Activated T-helper 1 cell treated with anti-CD3 and anti-CD28 coated beads, Interleukin-2, amount 50 U/mL, for 16 hours (primary cell): ENCODE results near the gene TBC1D19.
A peak's percentile ranks its signal among the peaks of the same experiment; 100 is the strongest.

ENCODE experiments used
- DNase-seq, 2 donors: peaks; one replicate each; pipeline ENCODE4 v3.0.0-alpha.2; 2020; ENCODE audit warnings: low read depth in 1 of 2, low spot score in 1 of 2

Gene TBC1D19

DNA sequence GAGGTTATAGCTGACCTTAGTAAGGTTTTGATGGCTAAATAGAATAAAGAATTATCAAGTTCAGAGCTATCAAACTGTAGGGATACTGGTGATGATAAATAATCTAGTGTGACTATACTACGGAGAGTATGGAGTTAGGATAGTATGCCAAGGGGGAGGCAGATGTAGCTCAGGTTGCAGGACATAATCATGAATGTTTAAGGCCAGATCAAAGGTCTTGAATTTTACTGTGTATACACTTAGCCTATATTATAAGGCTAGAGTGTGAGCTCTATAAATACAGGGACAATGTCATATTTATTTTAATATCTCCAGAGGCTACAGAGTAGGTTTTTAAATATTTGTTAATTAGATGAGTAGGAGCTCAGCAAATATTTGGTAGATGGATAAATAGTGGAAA, 145.7 kb downstream of the TBC1D19 start:
- no peak for DNase-seq

DNA sequence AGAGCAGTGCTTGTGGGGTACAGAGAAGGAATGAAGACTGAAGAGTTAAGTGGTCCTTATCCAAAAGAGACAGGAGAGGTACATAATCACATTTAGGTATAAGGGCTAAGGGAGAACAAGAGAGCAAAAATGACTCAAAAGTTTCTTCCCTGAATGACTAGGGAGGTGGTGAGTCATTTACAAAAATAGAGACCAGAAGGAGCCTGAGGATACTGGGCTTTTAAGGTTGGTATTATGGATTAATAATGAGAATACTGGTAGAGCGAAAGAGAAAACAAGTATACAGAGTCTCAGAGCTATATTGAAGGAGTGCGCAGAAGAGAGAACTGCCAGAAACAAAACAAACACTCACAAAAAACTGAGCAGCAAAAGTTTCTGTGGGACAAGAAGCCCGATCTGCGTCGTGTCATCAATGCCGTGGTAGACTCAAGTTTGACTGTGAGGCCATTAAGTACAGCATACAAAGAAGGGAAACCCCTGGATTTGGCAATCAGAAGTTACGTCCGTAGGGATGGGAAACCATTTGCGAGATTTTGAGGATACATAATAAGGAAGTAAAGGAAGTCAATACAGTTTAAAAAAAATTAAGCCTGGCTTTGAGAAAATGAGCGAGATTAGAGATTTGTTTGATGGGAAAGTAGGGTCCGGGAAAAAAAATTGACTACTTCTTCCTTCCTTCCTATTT, 147.6 kb downstream of the TBC1D19 start:
- DNase-seq = no peak

DNA sequence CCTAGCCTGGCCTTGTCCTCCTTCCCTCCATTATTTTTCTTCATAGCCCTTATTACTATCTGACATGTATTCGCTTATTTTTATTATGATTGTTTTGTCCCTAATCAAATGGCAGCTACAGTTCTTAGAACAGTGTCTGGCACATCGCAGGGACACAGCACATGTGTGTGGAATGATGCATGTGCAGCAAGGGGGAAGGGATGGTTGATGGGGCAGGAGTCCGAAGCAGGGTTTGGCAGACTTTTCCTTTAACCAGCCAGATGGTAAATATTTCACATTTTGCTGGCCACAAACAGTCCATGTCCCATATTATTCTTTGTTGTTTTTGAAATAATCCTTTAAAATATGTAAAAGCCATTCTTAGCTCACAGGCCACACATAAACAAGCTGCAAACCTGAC, 148.5 kb downstream of the TBC1D19 start:
- no peak for DNase-seq

DNA sequence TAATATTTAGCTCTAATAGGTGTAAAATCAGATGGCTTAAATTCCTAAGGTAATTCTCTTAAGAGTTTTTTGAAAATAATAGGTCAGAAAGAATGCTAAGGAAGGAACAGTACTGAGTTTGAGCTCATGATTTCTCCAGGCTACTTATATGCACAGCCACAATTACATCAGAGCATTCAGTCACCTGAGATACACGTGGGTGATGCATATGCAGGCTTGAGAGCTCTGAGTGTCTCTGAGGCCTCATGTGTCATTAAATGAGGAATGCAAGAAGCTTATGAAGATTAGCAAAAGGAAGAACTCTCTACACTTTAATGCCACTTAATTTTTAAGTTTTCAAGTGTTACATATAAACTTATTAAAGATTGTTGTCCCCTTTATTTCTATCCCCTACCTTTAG, 152.7 kb downstream of the TBC1D19 start:
- DNase-seq = no peak

DNA sequence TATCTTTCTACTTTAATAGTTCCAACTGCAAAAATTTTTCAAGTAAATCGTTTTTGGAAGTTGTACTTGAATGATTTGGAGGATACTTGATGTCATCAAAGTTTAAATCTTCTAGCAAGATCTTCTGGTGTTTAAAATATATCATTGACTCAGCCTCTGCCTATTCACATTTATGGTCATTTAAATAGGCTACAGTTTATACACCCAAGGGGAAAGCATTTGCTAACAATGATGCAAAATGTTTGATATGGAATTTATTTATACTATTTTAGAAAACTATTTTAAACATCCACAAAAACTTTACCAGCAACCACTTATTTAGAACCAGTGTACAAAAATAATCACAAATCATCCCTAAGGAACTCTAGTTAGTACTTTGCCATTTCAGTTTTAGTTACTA, 153.5 kb downstream of the TBC1D19 start:
- DNase-seq = no peak

DNA sequence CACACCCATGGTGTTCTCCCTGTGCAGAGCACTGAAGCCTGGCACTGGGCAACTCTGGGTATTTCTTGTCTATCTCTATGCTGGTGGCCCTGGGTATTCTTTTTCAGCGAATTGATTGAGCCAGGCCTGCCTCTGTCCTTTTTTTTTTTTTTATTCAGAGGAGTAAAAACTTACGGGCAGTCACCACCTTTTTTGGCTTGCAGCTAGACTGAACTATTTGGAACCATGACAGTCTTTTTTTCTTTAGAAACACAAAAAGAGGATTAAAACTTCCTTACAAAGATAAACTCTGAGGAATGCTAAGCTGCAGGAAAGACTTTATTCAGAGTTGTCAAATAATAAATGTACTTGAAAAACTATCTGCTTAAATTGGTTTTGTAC, 157.6 kb downstream of the TBC1D19 start:
- no peak for DNase-seq

DNA sequence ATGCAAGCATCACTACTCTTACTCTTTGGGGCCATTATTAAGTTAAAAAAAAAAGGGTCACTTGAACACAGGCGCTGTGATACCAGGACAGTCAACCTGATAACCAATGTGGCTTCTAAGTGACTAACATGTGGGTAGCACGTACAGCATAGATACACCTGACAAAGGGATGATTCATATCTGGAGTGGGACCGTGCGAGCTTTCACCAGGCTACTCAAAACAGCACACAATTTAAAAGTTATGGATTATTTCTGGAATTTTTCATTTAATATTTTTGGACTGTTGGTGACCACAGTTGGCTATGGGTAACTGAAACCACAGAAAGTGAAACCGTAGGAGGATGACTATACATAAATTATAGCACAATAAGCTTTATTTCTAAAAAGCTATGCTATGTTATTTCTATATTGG, 162.9 kb downstream of the TBC1D19 start:
- DNase-seq = peak in 1 of 2 donors; percentile 4

DNA sequence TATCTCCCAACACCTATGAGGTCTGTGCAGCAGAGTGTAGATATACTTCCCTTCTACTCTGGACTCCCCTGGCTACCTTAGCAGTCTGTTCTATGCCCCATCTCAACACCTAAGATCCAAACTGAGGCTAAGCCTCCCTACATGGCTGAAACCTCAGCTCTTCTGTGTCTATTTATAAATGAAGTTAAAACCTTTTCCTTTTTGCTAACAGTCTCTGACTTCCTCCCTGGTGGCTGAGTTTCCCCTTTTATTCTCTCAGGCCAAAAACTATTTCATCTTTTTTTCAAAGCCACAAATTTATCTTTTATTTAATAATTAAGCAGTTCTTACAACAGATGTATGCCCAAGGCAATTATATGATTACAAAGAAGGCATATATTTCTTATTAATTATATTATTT, 164.9 kb downstream of the TBC1D19 start:
- DNase-seq = no peak

DNA sequence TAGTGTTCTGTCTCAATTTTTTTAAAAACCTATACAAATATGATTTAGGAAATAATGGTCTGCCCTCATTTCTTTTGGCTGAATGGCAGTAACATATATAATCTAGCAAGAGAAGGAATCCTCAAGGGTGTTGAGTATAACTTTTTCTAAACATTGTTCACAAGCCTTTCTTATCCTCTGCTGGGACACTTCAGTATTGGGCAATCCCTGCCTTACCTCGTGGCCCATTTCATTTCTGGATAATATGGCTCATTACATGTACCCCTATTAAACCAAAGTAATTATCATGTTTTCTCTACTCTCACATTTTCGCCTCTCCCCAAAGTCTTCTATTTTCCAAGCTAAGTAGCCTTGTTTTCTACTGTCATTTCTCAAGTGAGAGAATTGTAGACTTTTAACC, 166.0 kb downstream of the TBC1D19 start:
- no peak for DNase-seq

DNA sequence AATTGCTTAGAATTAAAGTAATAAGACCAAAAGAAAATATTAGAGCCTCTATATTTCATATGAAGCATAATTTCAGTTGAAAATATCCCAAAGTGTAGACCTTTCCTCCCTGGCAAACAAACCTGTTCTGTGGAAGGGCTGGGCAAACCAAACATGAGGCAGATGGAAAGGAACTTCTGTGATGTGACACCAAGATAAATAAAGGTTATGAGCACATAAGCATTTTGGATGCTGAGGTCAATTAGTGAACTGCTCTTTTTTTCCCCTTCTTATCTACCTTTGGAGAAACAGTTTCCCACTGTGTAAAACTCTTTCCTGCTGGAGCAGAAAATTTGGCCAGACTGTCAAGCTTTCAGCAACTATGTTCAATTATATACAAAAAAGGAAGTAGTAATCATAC, 167.1 kb downstream of the TBC1D19 start:
- no peak for DNase-seq

DNA sequence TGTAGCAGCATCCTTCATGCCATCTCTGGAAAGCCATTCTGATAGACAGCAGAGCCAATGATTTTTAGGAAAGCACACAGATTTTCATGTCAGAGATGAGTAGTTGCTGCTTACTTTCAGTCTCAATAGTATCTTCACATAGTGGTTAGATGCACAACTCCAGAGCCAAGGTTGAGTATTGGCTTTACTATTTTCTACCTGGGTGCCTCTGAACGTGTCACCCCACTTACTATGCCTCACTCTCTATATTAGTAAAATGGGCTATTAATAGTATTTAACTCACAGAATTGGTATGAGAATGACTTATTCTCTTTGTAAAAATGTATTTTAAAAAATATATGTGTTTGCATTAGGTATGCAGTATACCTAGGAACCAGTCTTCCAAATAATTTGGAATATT, 168.0 kb downstream of the TBC1D19 start:
- DNase-seq = no peak

DNA sequence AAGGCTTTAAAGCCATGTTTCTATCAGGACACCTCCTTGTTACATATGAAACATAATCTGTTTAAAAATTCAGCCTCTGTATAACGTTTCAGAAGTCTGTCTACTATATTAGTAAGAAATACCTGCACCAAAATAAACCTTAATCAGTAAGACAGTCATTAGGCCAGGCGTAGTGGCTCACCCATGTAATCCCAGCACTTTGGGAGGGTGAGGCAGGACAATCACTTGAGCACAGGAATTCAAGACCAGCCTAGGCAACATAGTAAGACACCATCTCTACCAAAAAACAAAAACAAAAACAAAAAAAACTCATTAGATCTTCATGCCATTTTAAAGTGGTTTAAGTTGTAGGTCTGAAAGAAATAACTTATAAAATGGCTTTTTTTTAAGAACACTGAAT, 169.3 kb downstream of the TBC1D19 start:
- DNase-seq = no peak

DNA sequence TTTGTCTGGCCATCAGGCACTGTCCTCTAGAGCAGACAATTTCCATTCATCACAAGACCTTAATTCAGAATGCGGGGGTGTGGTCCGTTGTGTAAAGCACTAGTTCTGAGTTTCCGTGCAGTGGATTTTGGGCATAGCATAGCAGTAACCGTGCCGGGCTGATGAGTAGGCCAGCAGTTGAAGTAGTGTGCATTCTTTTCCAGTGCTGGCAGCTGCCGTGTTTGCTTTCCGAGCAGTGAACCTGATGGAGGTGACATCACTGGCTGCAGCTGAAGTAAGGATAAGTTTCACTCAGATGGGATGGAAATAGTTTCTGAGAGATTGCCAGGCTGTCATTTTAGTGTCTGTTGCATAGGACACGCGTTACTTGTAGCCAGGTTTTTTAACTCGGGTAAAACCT, 169.7 kb downstream of the TBC1D19 start:
- DNase-seq = no peak

DNA sequence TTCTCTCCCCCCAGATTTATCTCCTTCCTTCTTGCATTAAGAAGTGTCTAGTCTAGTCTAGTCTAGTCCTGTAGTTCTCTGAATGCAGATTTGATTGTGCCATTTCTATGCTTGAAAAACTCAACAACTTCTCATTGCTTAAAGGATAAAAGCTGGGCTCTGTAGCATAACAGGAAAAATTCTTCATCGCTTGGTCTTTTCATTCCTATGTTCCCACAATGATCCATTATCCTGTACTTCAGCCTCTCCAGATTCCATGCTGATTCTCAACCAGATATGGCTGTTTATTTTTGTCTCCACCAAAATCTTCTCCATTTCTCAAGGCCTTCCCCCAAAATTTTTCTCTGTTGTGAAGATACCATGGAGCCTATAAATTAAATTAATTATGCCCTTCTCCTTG, 173.9 kb downstream of the TBC1D19 start:
- no peak for DNase-seq

DNA sequence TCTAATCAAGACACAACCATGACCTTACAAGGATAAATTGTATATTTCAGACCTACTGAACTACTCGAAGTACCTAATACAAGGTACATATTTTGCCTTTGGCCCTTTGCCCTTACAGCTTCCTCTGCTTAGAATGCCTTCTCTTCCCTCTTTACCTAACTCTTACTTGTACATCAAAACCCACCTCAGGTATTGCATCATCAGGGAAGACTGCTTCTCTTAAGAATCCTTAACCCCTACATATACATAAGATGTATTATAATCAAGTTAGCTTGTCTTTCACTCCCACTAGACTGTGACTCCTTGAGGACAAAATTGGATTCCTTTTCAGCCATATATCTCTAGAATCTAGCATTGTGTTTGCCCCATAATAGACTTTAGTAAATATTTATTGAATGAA, 175.0 kb downstream of the TBC1D19 start:
- no peak for DNase-seq

DNA sequence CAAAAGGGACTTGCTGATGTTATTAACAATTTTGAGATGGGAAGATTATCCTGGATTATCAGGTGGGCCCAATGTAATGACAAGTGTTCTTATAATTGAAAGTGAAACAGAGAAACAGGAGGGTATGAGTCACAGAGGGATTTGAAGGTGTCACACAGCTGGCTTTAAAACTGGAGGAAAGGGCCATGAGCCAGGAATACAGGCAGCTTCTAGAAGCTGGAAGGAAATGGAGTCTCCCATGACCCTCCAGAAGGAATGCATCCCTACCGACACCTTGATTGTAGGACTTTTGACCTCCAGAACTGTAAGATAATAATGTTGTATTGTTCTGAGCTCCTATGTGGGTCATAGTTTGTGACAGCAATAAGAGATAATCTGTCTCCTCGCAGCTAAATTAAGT, 178.8 kb downstream of the TBC1D19 start:
- no peak for DNase-seq

DNA sequence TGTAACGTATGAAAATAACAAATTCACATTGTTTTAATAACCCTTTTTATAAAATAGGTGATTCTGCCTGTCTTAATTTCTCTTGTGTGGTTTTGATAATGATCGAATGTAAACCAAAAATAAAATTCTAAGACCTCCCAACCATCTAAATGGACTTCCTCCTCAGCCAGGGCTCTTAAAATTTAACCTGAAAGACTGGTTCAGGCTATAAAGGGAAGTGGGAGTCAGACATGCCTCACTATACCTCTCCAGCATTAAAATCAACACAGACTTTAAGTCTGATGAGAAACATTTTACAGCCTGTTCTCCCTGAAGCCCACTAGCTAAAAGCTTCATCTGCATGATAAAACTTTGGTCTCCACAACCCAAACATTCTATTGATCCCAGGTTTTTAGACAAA, 179.2 kb downstream of the TBC1D19 start:
- DNase-seq = no peak

DNA sequence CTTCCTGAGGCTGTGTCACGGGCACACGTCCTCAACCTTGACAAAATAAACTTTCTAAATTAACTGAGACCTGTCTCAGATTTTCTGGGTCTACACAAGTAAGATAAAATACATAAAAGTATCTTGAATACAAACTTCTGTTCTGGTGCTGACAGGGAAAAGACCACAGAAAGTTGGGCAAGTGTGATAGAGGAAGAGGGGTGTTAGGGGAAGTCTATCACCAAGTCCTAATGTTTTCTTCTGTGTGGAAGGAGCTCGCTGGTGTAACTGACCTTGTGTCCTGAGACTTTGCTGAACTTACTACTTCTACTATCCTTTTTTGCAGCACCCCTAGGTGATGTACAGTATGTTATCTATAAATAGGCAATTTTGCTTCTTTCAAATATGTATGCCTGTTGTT, 179.8 kb downstream of the TBC1D19 start:
- no peak for DNase-seq

DNA sequence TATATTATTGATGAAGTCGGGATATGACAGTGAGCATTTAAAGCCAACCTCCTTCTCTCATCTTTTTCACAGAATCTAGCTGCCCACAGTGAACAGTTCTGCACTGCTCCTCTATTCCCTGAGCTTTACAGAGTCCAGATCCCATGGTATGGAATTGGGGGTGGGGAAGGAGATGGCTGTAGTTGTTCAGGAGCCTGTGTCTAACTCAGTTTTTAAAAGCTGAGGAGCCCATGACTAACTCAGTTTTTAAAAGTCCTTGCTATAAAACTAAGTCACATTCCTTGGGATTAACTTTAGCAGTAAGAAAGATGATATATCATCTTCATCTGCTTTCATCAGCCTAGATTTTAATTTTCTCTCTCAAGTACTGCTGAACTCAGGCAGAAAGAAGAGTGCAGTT, 180.3 kb downstream of the TBC1D19 start:
- DNase-seq = no peak

DNA sequence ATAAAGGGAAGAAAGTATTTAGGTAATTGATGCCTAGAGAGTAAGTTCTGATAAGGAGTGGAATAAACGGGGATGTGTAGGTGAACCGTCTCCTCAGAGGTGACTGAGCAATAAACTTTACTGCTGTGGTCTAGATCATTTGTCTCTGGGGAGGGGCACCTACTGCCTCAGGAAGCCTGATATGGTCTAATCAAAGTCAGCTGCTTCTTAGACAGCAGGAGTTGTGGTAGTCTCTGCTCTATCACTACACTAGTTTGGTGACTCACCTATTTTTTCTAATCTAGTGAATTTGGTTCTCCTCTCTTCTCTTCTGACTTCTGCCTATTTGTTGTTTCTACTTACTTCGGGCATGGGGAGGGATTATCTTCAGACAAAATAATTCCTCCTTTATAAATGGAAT, 181.6 kb downstream of the TBC1D19 start:
- no peak for DNase-seq

DNA sequence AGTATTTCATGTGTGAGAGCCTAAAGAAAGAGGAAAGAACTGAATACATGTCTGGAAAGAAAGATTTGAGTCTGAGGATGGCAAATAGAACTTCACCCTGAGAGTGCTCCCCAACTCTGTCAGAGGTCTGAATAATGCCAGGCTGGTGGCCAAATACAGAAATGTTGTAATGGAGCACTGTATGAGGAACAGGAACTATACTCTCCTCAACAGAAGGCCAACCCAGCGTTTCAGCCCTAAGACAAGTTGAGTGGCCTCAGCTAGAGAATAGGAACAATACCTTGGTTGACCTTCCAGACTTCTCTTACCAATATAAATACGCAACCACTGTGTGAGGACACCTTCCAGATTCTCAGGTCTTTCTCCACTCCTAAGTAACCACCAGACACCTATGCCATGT, 182.3 kb downstream of the TBC1D19 start:
- DNase-seq = no peak

DNA sequence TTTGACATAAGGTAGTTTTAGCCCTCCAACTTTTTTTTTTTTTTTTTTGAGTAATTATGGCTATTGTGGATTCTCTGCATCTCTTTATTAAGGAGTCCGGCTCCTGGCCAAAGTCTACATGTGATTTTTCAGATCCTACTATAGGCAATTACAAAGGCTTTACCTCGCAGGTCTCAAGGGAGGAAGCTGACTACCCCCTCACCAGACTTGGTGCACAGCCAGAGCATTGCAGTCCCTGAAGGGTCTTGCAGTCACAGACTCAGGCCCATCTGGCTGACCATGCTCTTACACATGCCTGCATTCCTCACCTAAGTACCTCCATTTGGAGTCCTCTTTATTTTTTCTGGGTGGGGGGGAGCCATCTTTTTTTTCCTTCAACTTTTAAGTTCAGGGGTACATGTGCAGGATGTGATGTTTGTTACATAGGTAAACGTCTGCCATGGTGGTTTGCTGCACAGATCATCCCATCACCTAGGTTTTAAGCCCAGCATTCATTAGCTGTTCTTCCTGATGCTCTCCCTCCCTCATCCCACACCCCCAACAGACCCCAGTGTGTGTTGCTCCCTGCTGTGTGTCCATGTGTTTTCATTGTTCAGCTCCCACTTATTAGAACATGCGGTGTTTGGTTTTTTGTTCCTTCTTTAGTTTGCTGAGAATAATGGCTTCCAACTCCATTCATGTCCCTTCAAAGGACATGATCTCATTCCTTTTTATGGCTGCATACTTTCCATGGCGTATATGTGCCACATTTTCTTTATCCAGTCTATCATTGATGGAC, 188.4 kb downstream of the TBC1D19 start:
- no peak for DNase-seq

DNA sequence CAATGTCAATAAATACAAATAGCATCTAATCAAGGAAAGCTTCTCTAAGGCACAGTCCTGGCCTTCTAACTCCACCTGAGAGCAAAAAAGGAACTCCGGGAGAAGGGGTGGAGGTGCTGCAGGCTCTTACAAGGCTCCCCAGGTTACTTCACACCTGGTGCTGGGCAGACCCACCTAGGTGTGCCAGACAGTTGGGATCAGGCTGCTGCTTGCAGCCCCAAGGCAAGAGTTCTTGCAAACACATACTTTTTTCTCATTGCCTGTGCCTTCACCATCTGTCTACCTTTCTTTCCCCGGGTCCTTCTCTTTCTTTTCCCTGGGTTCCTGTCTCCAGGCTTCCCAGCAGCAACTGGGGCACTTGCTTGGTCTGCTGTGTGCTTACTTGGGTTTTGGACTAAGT, 195.3 kb downstream of the TBC1D19 start:
- DNase-seq = no peak
